Spleen (tissue), 11 donors: Measurements from ENCODE around the gene FOXO3. TPM values are rescaled to one million over a fixed set of nuclear protein-coding genes. Genes with fewer than 3 reads are reported as not detected.

Experiments
- DNase-seq: peaks from one replicate; pipeline ENCODE4 v3.0.0-alpha.2; 2020
- H3K27ac ChIP-seq, 8 donors: fragments of 200-600 bp; sonication (generic) in 7 of 8; 1 replicate in 4 of 8; 2 replicates in 4 of 8; pipeline versions ENCODE4 v1.5.0 to v1.8.0; 2016 to 2021; ENCODE audit warnings: inconsistent platforms in 4 of 8, mild to moderate bottlenecking in 4 of 8, moderate library complexity in 1 of 8
- H3K27me3 ChIP-seq, 7 donors: fragments of 200-600 bp; sonication (generic) in 6 of 7; replicated peaks in 1 of 7; 1 replicate in 4 of 7; 2 replicates in 3 of 7; pipeline versions ENCODE4 v1.5.0 to v1.8.0; 2016 to 2021; ENCODE audit warnings: inconsistent platforms in 3 of 7, mild to moderate bottlenecking in 1 of 7
- H3K36me3 ChIP-seq, 6 donors: fragments of 200-600 bp; sonication (generic) in 5 of 6; 1 replicate in 4 of 6; 2 replicates in 2 of 6; pipeline versions ENCODE4 v1.5.0 to v1.8.0; 2016 to 2021; ENCODE audit warnings: inconsistent platforms in 2 of 6
- H3K4me1 ChIP-seq, 6 donors: fragments of 200-600 bp; sonication (generic) in 5 of 6; 1 replicate in 3 of 6; 2 replicates in 3 of 6; pipeline versions ENCODE4 v1.5.0 to v1.8.0; 2016 to 2021; ENCODE audit warnings: inconsistent platforms in 3 of 6
- H3K4me3 ChIP-seq, 8 donors: fragments of 200-600 bp; sonication (generic) in 7 of 8; 1 replicate in 4 of 8; 2 replicates in 4 of 8; pipeline versions ENCODE4 v1.5.0 to v1.8.0; 2016 to 2021; ENCODE audit warnings: inconsistent platforms in 4 of 8, mild to moderate bottlenecking in 4 of 8, moderate library complexity in 2 of 8
- H3K9me3 ChIP-seq, 8 donors: fragments of 200-600 bp; sonication (generic) in 7 of 8; 1 replicate in 4 of 8; 2 replicates in 4 of 8; pipeline versions ENCODE4 v1.5.0 to v1.8.0; 2016 to 2021; ENCODE audit warnings: inconsistent platforms in 4 of 8
- CTCF ChIP-seq, 11 experiments: fragments of 200-600 bp in 7 of 11; fragments of 450-650 bp in 4 of 11; sonication (generic) in 4 of 11; IDR thresholded peaks in 8 of 11; conservative IDR thresholded peaks in 3 of 11; 1 replicate in 7 of 11; 2 replicates in 4 of 11; pipeline versions ENCODE4 v1.4.0 to v1.8.0; 2016 to 2021; ENCODE audit warnings: antibody characterized with exemption in 11 of 11, inconsistent platforms in 4 of 11, mild to moderate bottlenecking in 1 of 11
- POLR2A ChIP-seq, 3 donors: fragments of 450-650 bp; IDR thresholded peaks; one replicate each; pipeline ENCODE4 v1.5.1; 2017; ENCODE audit warnings: antibody characterized with exemption in 3 of 3, mild to moderate bottlenecking in 1 of 3
- POLR2AphosphoS5 ChIP-seq, 3 donors: sonication (generic); formaldehyde crosslinking; IDR thresholded peaks; one replicate each; pipeline ENCODE4 v1.5.1; 2017; ENCODE audit warnings: antibody characterized with exemption in 3 of 3
- WGBS, 5 donors: extraction: QIAGEN DNeasy Blood & Tissue Kit in 3 of 5; methylation state at CpG; one replicate each; pipeline versions ENCODE4 v1.1.5 to v1.1.7; 2013 to 2018; 5-methylcytosine and 5-hydroxymethylcytosine counted together
- intact Hi-C: fragments of 100-400 bp; cut with DNase I; formaldehyde crosslinking; loops from one replicate; pipeline ENCODE4 v1.15.0; 2023; ENCODE audit warnings: low total_unique reads
- polyA plus RNA-seq, 3 donors: library from polyadenylated mRNA; stranded (reverse); fragments of 200-250 nt; gene quantifications; one replicate each; pipeline ENCODE4 v1.2.1, GENCODE V29; 2013
- total RNA-seq, 7 donors: library from RNA; depleted of rRNA in 3 of 7; stranded (reverse); fragments of >200 nt in 3 of 7; fragmentation: NEBNext Ultra II Directional in 4 of 7; extraction: Animal tissue kit (Norgen Biotek cat#: 25700) in 4 of 7; gene quantifications; one replicate each; pipeline versions ENCODE4 v1.1.0 to v1.2.1, GENCODE V29; 2016 to 2021
- donor health status: healthy with polysubstance abuse.
- donor health status: DM: no; HTN: no; CAD: no; lungs with moderate emphysema.
- donor health status: DM: no; HTN: no; CAD: no.
- donor health status: Bipolar disorder and iron deficiency.
- donor health status: healthy.
- donor health status: DM: no; HTN: no; CAD: no.
- donor health status: DM: yes; HTN: yes; CAD: no.

The FOXO3 gene
- total and polyA plus RNA-seq, 10 donors = 9.4 to 86.9 (median 67.0) TPM

GRCh38 chr6:108690326-108691049 is 129.8 kb downstream of the FOXO3 start:
- H3K4me3 ChIP-seq = no peak overlapping the region
- no peaks in the 10 kb centered on the region for H3K9me3 ChIP-seq
- TF ChIP-seq POLR2A (IDR thresholded peaks at IDR 0.05) (no peak), CTCF (IDR thresholded peaks at IDR 0.05 in 8 of 11, conservative IDR thresholded peaks at IDR 0.05 in 3 of 11) (no peak), POLR2AphosphoS5 (IDR thresholded peaks at IDR 0.05) (no peak)
- peaks cover 0 to 41% (median 0%) of the 10 kb centered on the region in 6 donors for H3K36me3 ChIP-seq
- DNase-seq = no peak
- H3K27me3 ChIP-seq = no peaks in the 10 kb centered on the region
- 83 to 91% (median 89%) methylated on average over 6 of the region's 6 CpGs for WGBS, 5 donors
- H3K27ac ChIP-seq = peak overlapping the region in 2 of 8 donors; percentile 50 to 55
- peaks cover 0 to 35% (median 7%) of the 10 kb centered on the region in 6 donors for H3K4me1 ChIP-seq
- intact Hi-C loops = no loop called here

GRCh38 chr6:108693430-108694154 is 132.9 kb downstream of the FOXO3 start:
- Histone ChIP-seq H3K27ac (no peak overlapping the region), H3K27me3 (no peaks in the 10 kb centered on the region), H3K4me3 (no peak overlapping the region), H3K36me3 (peaks cover 0 to 22% (median 0%) of the 10 kb centered on the region in 6 donors), H3K9me3 (no peaks in the 10 kb centered on the region), H3K4me1 (peaks cover 0 to 22% (median 7%) of the 10 kb centered on the region in 6 donors)
- TF ChIP-seq CTCF (IDR thresholded peaks at IDR 0.05 in 8 of 11, conservative IDR thresholded peaks at IDR 0.05 in 3 of 11) = no peak
- no peak for TF ChIP-seq POLR2AphosphoS5 (IDR thresholded peaks at IDR 0.05)
- TF ChIP-seq POLR2A (IDR thresholded peaks at IDR 0.05) = no peak
- WGBS, 5 donors = 82 to 97% (median 95%) methylated on average over 2 of the region's 2 CpGs
- DNase-seq = no peak
- intact Hi-C loops = no loop called here

DNA sequence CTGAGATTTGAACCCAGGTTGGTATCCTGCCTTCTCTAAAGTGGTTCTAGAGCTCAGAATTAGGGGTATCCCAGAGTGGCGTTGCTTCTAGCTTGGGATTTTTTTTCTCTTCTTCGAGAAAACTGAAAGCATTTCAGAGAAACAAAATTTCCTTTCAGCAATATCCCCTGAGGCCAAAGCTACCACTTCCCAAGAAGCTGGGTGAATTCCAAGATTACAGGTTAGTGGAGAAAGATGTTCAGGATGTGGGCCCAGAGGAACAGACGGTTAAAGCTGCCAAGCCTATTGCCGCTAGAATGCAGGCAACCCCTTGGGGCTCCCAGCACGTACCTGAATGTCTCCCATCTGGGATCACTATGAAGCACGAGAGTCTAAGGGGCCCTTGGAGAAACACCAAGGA is 134.1 kb downstream of the FOXO3 start:
- DNase-seq = no peak
- WGBS, 5 donors = 90 to 94% (median 92%) methylated on average over 6 of the region's 6 CpGs
- no peaks in the 10 kb centered on the region for H3K27me3 ChIP-seq
- H3K9me3 ChIP-seq = peaks cover 0 to under 1% (median 0%) of the 10 kb centered on the region in 8 donors
- intact Hi-C loops = no loop called here
- peaks cover 0 to 9% (median 1%) of the 10 kb centered on the region in 6 donors for H3K4me1 ChIP-seq
- H3K27ac ChIP-seq = no peak overlapping the region
- no peak overlapping the region for H3K4me3 ChIP-seq
- TF ChIP-seq CTCF (IDR thresholded peaks at IDR 0.05 in 8 of 11, conservative IDR thresholded peaks at IDR 0.05 in 3 of 11) (no peak), POLR2AphosphoS5 (IDR thresholded peaks at IDR 0.05) (no peak), POLR2A (IDR thresholded peaks at IDR 0.05) (no peak)
- peaks cover 0 to 13% (median 0%) of the 10 kb centered on the region in 6 donors for H3K36me3 ChIP-seq
